Measurements from ENCODE around the gene SARDH. TPM values are rescaled to one million over a fixed set of nuclear protein-coding genes. Genes with fewer than 3 reads are reported as not detected.

The SARDH gene
- total and polyA plus RNA-seq, 2 donors (not counting 1 experiment from before 2014, with no cell fraction given) = 0.03 to 0.07 TPM

- Mint-ChIP-seq H3K9me3 (ENCODE audit: insufficient read depth) (no peaks in the 10 kb centered on the region), H3K4me3 (no peak overlapping the region), H3K27me3 (peaks cover 16% of the 10 kb centered on the region), H3K4me1 (peaks cover 31% of the 10 kb centered on the region), H3K27ac (no peak overlapping the region)
- no peaks in the 10 kb centered on the region for H3K9me3 ChIP-seq (ENCODE audit: control extremely low read depth in 1 of 3, control insufficient read depth in 2 of 3, insufficient read depth in 1 of 3, low read length in 2 of 3)
- H4K20me1 ChIP-seq (ENCODE audit: control insufficient read depth, insufficient read depth, low read length, poor library complexity, severe bottlenecking) = no peaks in the 10 kb centered on the region
- DNase-seq (no peak), ATAC-seq (ENCODE audit: low read depth) (no peak)
- H3K4me2 ChIP-seq (replicated peaks; ENCODE audit: low read depth, low read length, poor library complexity, severe bottlenecking) = no peak overlapping the region
- no peaks in the 10 kb centered on the region for H3K79me2 ChIP-seq (ENCODE audit: control insufficient read depth, insufficient read depth, low read length)
- POLR2A ChIA-PET = no interaction called here
- H2AFZ ChIP-seq (ENCODE audit: insufficient read depth, low read depth, low read length, poor library complexity, severe bottlenecking) = no peak overlapping the region
- no peaks in the 10 kb centered on the region for H3K36me3 ChIP-seq (replicated peaks in 1 of 2; ENCODE audit: control extremely low read depth in 1 of 2, control insufficient read depth in 1 of 2, extremely low read depth in 1 of 2, insufficient read depth in 2 of 2, low read length in 1 of 2)
- TF ChIP-seq CTCF (IDR thresholded peaks at IDR 0.05) = no peak
- TF ChIP-seq EZH2 (IDR thresholded peaks at IDR 0.05; ENCODE audit: borderline replicate concordance, insufficient read depth, low read depth, low read length, poor library complexity, severe bottlenecking) = no peak
- WGBS (ENCODE audit: insufficient coverage) = 92% methylated on average over 32 of the region's 32 CpGs
- no peak overlapping the region for H3K9ac ChIP-seq (ENCODE audit: low read length)
- no peak overlapping the region for H3K4me3 ChIP-seq (ENCODE audit: control extremely low read depth in 1 of 5, extremely low read depth in 1 of 5, insufficient read depth in 1 of 5, low read depth in 2 of 5, low read length in 4 of 5)
- CTCF ChIA-PET = interaction anchor here (1.3 kb wide), 1 partner anchor 13 kb away, joined by 3 read pairs; no protein-coding TSS in a partner anchor
- H3K27me3 ChIP-seq (replicated peaks in 1 of 4; ENCODE audit: control extremely low read depth in 1 of 4, control insufficient read depth in 3 of 4, insufficient read depth in 4 of 4, low read length in 3 of 4) = peaks cover 0 to 10% (median 0%) of the 10 kb centered on the region in 4 experiments
- intact Hi-C loops (cut with micrococcal nuclease) = no loop called here
- no peak overlapping the region for H3K27ac ChIP-seq (ENCODE audit: low read length in 2 of 2)
- peaks cover 0 to 24% of the 10 kb centered on the region in 2 donors for H3K4me1 ChIP-seq (ENCODE audit: control insufficient read depth in 2 of 2, insufficient read depth in 2 of 2, low read length in 2 of 2)
These were observed 28.2 kb downstream of the SARDH start for GRCh38 chr9:133709691-133710571.

- Mint-ChIP-seq H3K9me3 (ENCODE audit: insufficient read depth) (no peaks in the 10 kb centered on the region), H3K27ac (no peak overlapping the region), H3K4me1 (peaks cover 31% of the 10 kb centered on the region), H3K27me3 (peaks cover 9% of the 10 kb centered on the region), H3K4me3 (peak overlapping the region; percentile 36)
- CTCF ChIA-PET = interaction anchor here (0.5 to 1.3 kb wide), 2 partner anchors 14 to 354 kb away, joined by 3 to 4 read pairs; no protein-coding TSS in a partner anchor
- 25% methylated on average over 21 of the region's 26 CpGs for WGBS (ENCODE audit: insufficient coverage)
- Histone ChIP-seq H3K27ac (ENCODE audit: low read length in 2 of 2) (no peak overlapping the region), H3K4me3 (ENCODE audit: control extremely low read depth in 1 of 5, extremely low read depth in 1 of 5, insufficient read depth in 1 of 5, low read depth in 2 of 5, low read length in 4 of 5) (no peak overlapping the region), H3K36me3 (replicated peaks in 1 of 2; ENCODE audit: control extremely low read depth in 1 of 2, control insufficient read depth in 1 of 2, extremely low read depth in 1 of 2, insufficient read depth in 2 of 2, low read length in 1 of 2) (no peaks in the 10 kb centered on the region), H4K20me1 (ENCODE audit: control insufficient read depth, insufficient read depth, low read length, poor library complexity, severe bottlenecking) (no peaks in the 10 kb centered on the region), H3K4me1 (ENCODE audit: control insufficient read depth in 2 of 2, insufficient read depth in 2 of 2, low read length in 2 of 2) (peaks cover 0 to 24% of the 10 kb centered on the region in 2 donors), H3K4me2 (replicated peaks; ENCODE audit: low read depth, low read length, poor library complexity, severe bottlenecking) (no peak overlapping the region), H3K27me3 (replicated peaks in 1 of 4; ENCODE audit: control extremely low read depth in 1 of 4, control insufficient read depth in 3 of 4, insufficient read depth in 4 of 4, low read length in 3 of 4) (peaks cover 0 to 8% (median 0%) of the 10 kb centered on the region in 4 experiments), H3K9ac (ENCODE audit: low read length) (no peak overlapping the region), H3K79me2 (ENCODE audit: control insufficient read depth, insufficient read depth, low read length) (no peaks in the 10 kb centered on the region), H3K9me3 (ENCODE audit: control extremely low read depth in 1 of 3, control insufficient read depth in 2 of 3, insufficient read depth in 1 of 3, low read length in 2 of 3) (no peaks in the 10 kb centered on the region), H2AFZ (ENCODE audit: insufficient read depth, low read depth, low read length, poor library complexity, severe bottlenecking) (no peak overlapping the region)
- ATAC-seq (ENCODE audit: low read depth) = peak; percentile 79
- peak; percentile 63 for DNase-seq
- TF ChIP-seq EZH2 (IDR thresholded peaks at IDR 0.05; ENCODE audit: borderline replicate concordance, insufficient read depth, low read depth, low read length, poor library complexity, severe bottlenecking) = no peak
- TF ChIP-seq CTCF (IDR thresholded peaks at IDR 0.05) = no peak
- intact Hi-C loops (cut with micrococcal nuclease) = no loop called here
- POLR2A ChIA-PET = no interaction called here
These were observed 29.0 kb downstream of the SARDH start for GRCh38 chr9:133709015-133709611.
